Suprapubic skin (tissue), 4 donors: Measurements from ENCODE around the gene LHFPL3. TPM values are rescaled to one million over a fixed set of nuclear protein-coding genes. Genes with fewer than 3 reads are reported as not detected.

Source experiments
- DNase-seq, 2 donors: peaks; one replicate each; pipeline ENCODE4 v3.0.0-alpha.2; 2019; ENCODE audit warnings: low spot score in 2 of 2
- H3K27ac ChIP-seq: fragments of 200-600 bp; sonication (generic); one replicate; pipeline ENCODE4 v1.5.1; 2019
- H3K27me3 ChIP-seq: fragments of 200-600 bp; sonication (generic); one replicate; pipeline ENCODE4 v1.5.1; 2019
- H3K36me3 ChIP-seq: fragments of 200-600 bp; sonication (generic); one replicate; pipeline ENCODE4 v1.5.1; 2019
- H3K4me1 ChIP-seq: fragments of 200-600 bp; sonication (generic); one replicate; pipeline ENCODE4 v1.5.1; 2019
- H3K4me3 ChIP-seq: fragments of 200-600 bp; sonication (generic); one replicate; pipeline ENCODE4 v1.5.1; 2019; ENCODE audit warnings: mild to moderate bottlenecking
- H3K9me3 ChIP-seq: fragments of 200-600 bp; sonication (generic); one replicate; pipeline ENCODE4 v1.5.1; 2019
- EP300 ChIP-seq: sonication (generic); formaldehyde crosslinking; IDR thresholded peaks from one replicate; pipeline ENCODE4 v1.6.1; 2017; ENCODE audit warnings: antibody characterized with exemption
- POLR2A ChIP-seq, 2 donors: fragments of 450-650 bp; IDR thresholded peaks; one replicate each; pipeline ENCODE4 v1.6.1; 2017; ENCODE audit warnings: antibody characterized with exemption in 2 of 2, mild to moderate bottlenecking in 2 of 2, moderate library complexity in 2 of 2
- POLR2AphosphoS5 ChIP-seq, 3 donors: sonication (generic); formaldehyde crosslinking; IDR thresholded peaks; one replicate each; pipeline ENCODE4 v1.6.1; 2017; ENCODE audit warnings: antibody characterized with exemption in 3 of 3
- WGBS: methylation state at CpG from one replicate; pipeline ENCODE4 v1.1.5; 2018; 5-methylcytosine and 5-hydroxymethylcytosine counted together
- total RNA-seq, 4 donors: library from RNA; depleted of rRNA; stranded (reverse); fragments of >200 nt; gene quantifications; one replicate each; pipeline ENCODE4 v1.1.0, GENCODE V29; 2016
- TF ChIP-seq, protein P1 (sequence below), 2 donors: fragments of 200-600 bp in 1 of 2; fragments of 450-650 bp in 1 of 2; sonication (generic) in 1 of 2; IDR thresholded peaks; one replicate each; pipeline ENCODE4 v1.5.1; 2016 to 2019; ENCODE audit warnings: antibody characterized with exemption in 2 of 2, mild to moderate bottlenecking in 1 of 2, moderate library complexity in 1 of 2

LHFPL3 gene
- total RNA-seq, 4 donors from 2014 or later: not detected

- H3K4me3 ChIP-seq: no peak overlapping the region
- no peaks in the 10 kb centered on the region for H3K36me3 ChIP-seq
- no peaks in the 10 kb centered on the region for H3K4me1 ChIP-seq
- no peak for DNase-seq
- H3K27me3 ChIP-seq: no peaks in the 10 kb centered on the region
- H3K27ac ChIP-seq: no peak overlapping the region
- TF ChIP-seq POLR2A (IDR thresholded peaks at IDR 0.05) (no peak), POLR2AphosphoS5 (IDR thresholded peaks at IDR 0.05) (no peak), EP300 (no peak)
- TF ChIP-seq, protein P1, sequence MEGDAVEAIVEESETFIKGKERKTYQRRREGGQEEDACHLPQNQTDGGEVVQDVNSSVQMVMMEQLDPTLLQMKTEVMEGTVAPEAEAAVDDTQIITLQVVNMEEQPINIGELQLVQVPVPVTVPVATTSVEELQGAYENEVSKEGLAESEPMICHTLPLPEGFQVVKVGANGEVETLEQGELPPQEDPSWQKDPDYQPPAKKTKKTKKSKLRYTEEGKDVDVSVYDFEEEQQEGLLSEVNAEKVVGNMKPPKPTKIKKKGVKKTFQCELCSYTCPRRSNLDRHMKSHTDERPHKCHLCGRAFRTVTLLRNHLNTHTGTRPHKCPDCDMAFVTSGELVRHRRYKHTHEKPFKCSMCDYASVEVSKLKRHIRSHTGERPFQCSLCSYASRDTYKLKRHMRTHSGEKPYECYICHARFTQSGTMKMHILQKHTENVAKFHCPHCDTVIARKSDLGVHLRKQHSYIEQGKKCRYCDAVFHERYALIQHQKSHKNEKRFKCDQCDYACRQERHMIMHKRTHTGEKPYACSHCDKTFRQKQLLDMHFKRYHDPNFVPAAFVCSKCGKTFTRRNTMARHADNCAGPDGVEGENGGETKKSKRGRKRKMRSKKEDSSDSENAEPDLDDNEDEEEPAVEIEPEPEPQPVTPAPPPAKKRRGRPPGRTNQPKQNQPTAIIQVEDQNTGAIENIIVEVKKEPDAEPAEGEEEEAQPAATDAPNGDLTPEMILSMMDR (IDR thresholded peaks at IDR 0.05): no peak
- no peaks in the 10 kb centered on the region for H3K9me3 ChIP-seq
These were observed 447.1 kb downstream of the LHFPL3 start for GRCh38 chr7:104775531-104775930.

- Histone ChIP-seq H3K4me3 (no peak overlapping the region), H3K27ac (no peak overlapping the region), H3K9me3 (no peaks in the 10 kb centered on the region), H3K27me3 (no peaks in the 10 kb centered on the region), H3K36me3 (no peaks in the 10 kb centered on the region), H3K4me1 (no peaks in the 10 kb centered on the region)
- DNase-seq: no peak
- TF ChIP-seq POLR2AphosphoS5 (IDR thresholded peaks at IDR 0.05) (no peak), EP300 (no peak), POLR2A (IDR thresholded peaks at IDR 0.05) (no peak)
- TF ChIP-seq, protein P1 (IDR thresholded peaks at IDR 0.05): no peak
- WGBS: 74% methylated on average over 3 of the region's 3 CpGs
These were observed 448.9 kb downstream of the LHFPL3 start for GRCh38 chr7:104777301-104777800.

DNA sequence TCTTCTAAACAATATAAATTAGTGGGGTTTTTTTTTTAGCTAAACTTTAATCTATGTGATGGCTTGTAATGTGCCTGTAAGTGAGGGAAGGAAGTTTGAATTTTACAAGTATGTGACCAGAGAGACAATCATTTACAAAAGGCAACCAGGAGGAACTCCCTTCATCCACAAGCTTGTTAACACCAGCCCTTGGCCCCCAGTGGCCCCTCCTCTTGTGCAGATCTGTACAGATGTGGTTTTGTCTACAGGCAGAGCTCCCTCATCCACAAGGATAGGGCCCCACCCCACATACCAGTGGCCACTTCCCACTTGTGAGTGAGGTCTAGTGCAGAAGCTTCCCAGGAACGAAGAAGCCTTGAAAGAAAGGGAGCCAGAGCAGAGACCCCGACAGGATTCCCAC lies 451.5 kb downstream of the LHFPL3 start:
- TF ChIP-seq, protein P1 (IDR thresholded peaks at IDR 0.05): no peak
- TF ChIP-seq POLR2A (IDR thresholded peaks at IDR 0.05) (no peak), EP300 (no peak), POLR2AphosphoS5 (IDR thresholded peaks at IDR 0.05) (no peak)
- H3K27ac ChIP-seq: no peak overlapping the region
- no peaks in the 10 kb centered on the region for H3K9me3 ChIP-seq
- H3K27me3 ChIP-seq: no peaks in the 10 kb centered on the region
- H3K4me1 ChIP-seq: no peaks in the 10 kb centered on the region
- WGBS: 69% methylated on average over 2 of the region's 2 CpGs
- no peaks in the 10 kb centered on the region for H3K36me3 ChIP-seq
- no peak for DNase-seq
- H3K4me3 ChIP-seq: no peak overlapping the region

GRCh38 chr7:104784686-104785085 lies 456.3 kb downstream of the LHFPL3 start:
- no peaks in the 10 kb centered on the region for H3K4me1 ChIP-seq
- no peaks in the 10 kb centered on the region for H3K9me3 ChIP-seq
- H3K27me3 ChIP-seq: no peaks in the 10 kb centered on the region
- H3K4me3 ChIP-seq: no peak overlapping the region
- no peaks in the 10 kb centered on the region for H3K36me3 ChIP-seq
- no peak overlapping the region for H3K27ac ChIP-seq
- no peak for TF ChIP-seq POLR2AphosphoS5 (IDR thresholded peaks at IDR 0.05)
- TF ChIP-seq POLR2A (IDR thresholded peaks at IDR 0.05): no peak
- no peak for TF ChIP-seq EP300
- TF ChIP-seq, protein P1 (IDR thresholded peaks at IDR 0.05): no peak
- no peak for DNase-seq

DNA sequence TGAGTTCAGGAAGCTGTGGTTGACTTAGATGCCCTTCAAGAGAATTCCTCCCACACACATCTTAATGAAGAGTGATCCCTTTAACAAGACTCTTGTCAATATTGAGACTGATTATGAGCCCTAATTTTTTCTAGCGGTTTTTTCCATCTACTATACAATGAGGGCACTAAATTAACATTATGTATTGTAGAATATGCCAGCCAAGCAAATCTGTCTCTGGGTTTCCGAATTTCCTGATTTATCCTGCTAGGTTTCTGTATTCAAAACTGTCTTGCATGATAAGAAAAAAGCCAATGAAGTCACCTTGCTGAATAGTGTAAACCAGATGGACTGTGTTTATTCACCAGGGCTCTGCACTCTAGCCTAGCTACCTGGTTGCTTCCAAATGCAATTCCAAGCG lies 461.4 kb downstream of the LHFPL3 start:
- Histone ChIP-seq H3K27me3 (no peaks in the 10 kb centered on the region), H3K27ac (no peak overlapping the region), H3K4me3 (no peak overlapping the region), H3K36me3 (no peaks in the 10 kb centered on the region), H3K4me1 (no peaks in the 10 kb centered on the region), H3K9me3 (no peaks in the 10 kb centered on the region)
- TF ChIP-seq POLR2A (IDR thresholded peaks at IDR 0.05): no peak
- no peak for TF ChIP-seq EP300
- TF ChIP-seq POLR2AphosphoS5 (IDR thresholded peaks at IDR 0.05): no peak
- TF ChIP-seq, protein P1 (IDR thresholded peaks at IDR 0.05): no peak
- 79% methylated on average over 3 of the region's 3 CpGs for WGBS
- DNase-seq: no peak
